HG02884 (cell line): Measurements from ENCODE around the gene RAE1.

Experiments used
- ATAC-seq: cut with Tn5 transposase; IDR thresholded peaks from one replicate; pipeline ENCODE4 v1.9.1; 2021; ENCODE audit warnings: mild to moderate bottlenecking, moderate library complexity; ENCODE audit not compliant: unreplicated experiment

Gene RAE1, protein sequence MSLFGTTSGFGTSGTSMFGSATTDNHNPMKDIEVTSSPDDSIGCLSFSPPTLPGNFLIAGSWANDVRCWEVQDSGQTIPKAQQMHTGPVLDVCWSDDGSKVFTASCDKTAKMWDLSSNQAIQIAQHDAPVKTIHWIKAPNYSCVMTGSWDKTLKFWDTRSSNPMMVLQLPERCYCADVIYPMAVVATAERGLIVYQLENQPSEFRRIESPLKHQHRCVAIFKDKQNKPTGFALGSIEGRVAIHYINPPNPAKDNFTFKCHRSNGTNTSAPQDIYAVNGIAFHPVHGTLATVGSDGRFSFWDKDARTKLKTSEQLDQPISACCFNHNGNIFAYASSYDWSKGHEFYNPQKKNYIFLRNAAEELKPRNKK

DNA sequence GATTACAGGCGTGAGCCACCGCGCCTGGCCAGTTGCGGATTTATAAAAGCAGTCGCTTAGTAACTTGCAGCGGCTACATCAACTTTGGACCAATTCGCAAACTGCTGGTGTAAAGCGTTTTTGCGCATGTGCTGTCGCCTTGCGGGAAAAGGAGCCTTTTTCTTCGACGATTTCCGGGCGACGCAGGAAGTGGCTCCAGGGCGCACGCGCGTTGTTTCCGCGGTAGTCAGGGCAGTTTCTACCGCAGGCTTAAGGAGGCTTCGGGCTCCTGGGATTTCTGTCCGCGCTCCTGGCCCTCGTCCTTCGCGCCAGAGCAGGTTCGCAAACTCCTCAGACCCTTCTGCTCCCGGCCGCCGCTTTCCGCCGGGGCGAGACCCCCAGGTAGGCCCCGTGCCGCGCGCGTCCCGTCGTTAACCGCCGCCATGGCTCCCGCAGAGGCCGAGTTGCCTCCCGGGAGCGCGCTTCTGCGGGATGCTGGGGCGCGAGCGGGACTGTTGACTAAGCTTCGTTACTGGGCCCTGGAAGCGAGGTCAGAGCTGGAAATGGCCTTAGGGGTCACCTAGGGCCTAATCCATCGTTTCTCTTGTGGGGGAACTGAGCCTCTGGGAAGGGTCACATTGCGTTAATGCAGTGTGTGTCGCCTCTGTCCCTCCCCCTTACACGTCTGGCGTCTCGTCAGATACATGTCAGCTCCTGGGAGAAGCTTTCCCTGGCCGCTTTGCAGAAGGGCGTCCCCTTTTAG, at the start of gene RAE1:
Gene RAE1 (plus strand): TSS at position 214 of the 742 bp plus-strand sequence. CDS start 2,784 bp downstream, outside the sequence.
- peak; percentile 70 for ATAC-seq

DNA sequence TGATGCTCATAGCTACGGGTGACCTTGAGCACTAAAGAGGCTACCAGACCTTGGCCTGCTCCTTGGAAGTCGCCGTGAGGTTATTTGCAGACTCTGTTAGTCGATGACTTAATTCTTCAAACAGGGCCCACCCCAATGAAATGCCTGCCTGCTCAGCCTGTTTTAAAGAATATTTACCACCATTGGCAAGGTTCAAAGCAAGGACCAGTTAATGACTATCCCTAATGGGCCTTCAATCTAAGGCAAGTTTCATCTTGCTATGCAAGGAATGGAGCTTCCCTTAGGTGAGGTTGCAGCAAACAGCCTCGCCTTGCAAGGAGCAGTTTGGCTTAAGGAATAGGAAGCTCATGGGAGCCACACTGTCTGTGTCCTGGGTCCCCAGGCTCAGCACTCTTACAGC, 44.3 kb upstream of the RAE1 start:
- ATAC-seq, result no peak

DNA sequence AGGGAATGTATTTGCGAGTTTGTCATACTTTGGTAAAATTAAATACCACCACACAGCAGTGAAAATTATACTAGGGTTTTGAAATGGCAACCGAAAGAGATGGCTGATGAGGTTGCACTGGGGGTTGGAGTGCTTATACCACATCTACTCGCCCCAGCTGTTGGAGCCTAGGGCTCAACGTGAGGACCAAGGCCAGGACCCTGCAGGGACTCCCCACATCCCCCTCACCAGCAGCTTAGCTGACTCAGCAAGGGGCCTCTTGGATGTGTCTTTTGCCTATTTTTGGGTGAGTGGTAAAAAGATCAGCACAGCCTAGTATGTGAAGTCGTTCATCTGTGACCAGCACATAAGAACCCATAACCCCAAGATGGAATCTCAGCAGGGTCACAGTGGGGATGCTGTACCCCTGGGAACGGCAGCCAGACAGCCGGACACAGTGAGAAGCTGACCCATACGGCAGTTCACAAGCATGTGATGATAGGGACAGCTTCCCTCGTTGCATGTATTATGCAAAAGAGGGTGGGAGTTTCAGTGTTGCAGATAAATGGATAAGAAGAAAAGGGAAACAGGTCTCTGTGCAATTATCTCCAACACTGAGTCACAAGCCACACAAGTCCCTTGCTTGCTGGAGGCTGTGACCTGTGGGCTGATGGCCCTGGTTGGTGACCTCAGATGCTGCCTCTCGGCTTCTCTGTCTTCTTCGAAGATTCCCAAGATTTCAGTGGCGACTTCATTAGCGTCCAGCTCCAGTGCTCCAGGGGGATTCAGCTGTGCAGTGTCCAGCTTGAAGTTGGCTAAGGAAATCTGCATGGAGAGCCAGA, 42.4 kb upstream of the RAE1 start:
- ATAC-seq, result no peak

DNA sequence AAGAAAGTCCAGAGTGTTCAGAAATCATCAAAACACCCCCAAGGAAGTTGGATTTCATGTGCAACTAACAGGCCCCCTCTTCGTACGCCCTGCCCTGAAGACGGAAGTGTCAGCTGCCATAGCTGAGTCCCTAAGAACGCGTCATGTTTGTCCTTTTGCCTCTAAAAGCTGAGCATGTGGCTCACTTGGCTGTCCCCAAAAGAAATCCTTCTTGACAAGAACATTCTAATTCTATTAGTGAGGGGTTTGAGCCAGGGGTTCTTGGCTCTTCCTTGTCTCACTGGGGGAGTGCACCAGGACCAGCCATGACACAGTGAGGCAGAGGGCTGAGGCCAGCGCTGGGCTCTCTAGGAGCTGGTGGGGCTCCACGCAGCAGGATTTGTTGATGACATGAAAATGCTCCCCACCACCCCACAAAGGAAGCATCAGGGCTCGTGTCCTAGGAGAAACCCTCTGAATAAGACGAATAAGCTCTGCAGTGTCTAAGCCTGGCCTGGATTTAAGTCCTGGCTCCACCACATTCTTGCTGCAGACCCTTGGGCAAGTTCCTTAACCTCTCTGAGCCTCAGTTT, 41.4 kb upstream of the RAE1 start:
- ATAC-seq, result no peak

DNA sequence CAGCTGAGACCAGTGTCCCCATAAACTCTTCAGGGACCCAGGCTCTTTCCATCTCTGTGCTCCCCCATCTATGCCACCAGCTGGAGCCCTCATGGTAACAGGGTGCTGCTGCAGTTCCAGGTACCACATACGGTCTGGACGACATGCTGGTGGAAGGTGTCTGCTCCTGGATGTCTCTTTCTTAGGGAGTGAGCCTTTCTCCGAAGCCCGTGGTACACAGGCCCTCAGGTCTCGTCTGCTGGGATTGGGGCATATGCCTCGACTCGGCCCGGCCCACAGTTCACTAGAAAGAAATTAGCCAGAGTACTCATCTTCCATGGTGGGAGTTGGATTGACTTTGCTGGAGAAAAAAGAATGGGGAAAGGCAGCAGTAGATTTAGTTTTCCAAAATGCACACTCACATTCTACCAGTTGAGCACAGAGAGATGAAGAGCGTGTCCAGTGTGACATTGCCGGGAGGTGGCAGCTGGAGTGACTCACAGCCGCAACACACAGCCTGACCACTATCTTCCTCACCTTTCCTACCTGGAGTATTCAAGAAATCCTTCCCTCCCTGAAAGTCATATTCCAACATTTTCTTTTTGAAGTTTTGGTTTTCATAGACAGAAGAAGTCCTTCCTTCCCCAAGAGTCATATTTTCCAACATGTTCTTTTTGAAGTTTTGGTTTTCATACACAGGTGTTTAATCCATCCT, 40.1 kb upstream of the RAE1 start:
- ATAC-seq, result no peak

DNA sequence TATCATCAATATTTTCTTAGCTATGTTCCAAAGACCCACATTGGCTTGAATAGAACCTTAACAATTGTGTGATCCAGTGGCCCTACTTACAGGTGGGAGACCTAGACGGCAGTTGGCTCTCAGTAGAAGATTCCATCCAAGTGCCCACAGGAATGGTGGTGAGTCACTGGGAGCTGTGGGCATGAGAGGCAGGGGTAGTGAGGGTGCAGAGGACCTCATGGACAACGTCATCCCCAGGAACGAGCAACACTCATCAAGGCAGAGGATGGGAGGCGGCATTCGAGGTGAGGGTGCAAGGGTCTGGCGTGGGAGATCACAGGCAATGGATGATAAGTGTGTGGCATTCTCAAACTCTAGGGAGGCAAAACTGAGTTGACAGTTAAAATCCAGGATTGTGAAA, 38.9 kb upstream of the RAE1 start:
- ATAC-seq, result no peak

DNA sequence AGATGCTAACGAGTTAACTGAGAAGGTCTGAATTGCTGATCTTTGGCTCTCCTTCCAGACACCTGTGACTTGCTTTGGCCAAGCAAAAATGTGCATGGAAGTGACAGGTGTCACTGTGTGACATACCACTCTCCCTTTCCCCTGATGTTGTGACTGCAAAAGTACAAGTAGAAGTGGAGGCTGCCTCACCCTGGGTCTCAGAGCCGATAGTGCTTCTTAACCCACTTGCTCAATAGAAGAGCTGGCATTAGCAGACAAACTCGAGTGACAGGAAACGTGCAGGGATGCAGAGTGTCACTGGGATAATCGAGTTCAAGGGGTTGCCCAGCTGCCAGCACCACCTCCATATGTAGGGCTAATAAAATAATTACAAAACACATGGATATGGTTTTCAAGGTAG, 37.8 kb upstream of the RAE1 start:
- no peak for ATAC-seq

DNA sequence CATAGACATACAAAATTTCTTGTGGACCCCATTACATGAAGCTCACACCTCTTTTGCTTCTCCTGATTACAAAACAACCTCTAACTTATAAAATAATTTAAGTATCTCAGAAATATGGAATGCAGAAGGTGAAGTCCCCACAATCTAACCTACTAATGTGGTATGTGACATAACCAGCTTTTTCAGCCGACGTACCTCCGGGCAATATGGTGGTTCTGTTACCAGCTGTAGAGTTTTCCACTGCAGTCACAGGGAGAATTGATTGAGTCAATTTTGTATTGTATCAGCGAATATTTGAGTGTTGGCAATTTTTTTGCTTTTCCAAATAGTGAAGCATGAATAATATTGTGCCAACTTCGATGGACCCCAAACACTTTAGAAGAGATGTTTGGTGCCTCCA, 37.1 kb upstream of the RAE1 start:
- no peak for ATAC-seq

DNA sequence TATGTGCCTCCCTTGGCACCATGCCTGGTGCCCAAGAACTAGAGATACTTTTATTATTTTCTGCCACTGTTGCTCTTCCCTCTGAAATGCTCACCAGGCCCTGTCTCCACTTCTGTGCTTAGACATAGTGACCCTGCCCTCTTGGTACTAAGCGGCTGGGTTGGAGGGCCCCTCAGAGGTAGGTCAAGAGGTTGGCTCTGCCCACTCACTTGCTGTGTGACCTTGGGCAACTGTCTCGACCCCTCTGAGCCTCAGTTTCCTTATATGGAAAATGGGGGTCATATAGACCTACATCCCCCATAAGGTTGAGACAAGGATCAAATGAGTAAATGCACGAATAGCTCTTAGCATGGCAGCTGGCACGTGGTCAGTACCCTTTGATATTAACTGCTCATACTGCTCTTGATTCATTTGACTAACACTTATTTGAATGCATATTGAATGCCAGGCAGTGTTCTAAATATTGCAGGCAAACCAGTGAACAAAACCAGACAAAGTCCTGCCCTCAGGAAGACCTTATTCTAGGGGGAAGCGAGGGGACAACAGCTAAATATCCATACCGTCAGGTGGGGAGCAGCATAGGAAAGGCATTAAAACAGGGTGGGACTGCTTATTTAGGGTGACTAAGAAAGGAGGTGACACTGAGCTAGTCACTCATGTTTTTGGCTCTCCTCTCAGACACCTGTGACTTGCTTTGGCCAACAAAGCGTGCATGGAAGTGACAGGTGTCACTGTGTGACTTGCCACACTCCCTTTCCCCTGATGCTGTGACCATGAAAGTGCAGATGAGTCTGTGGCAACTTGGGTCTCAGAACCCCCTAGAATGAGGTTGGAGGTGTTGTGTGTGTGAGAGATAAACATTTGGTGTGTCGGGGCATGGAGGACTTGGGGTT, 35.7 kb upstream of the RAE1 start:
- no peak for ATAC-seq

DNA sequence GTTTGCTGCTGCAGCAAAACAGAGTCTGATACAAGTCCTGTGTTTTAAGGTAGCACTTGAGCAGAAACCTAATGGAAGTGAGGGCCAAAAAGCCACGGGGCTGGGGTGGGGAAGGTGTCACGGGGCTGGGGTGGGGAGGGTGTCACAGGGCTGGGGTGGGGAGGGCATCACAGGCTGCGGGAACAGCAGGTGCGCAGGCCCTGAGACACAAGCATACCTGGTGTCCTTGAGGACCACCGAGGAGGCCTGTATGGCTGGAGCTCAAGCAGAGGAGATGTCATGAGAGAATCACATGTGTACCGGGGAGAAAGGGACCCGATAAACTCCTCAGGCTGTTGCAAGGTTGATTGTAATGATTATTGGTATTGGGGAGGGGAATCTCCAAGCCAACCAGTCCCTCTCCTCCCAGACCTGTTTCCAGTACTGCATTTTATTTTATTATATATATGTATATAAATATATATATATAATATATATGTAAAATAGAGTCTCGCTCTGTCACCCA, 35.0 kb upstream of the RAE1 start:
- no peak for ATAC-seq

DNA sequence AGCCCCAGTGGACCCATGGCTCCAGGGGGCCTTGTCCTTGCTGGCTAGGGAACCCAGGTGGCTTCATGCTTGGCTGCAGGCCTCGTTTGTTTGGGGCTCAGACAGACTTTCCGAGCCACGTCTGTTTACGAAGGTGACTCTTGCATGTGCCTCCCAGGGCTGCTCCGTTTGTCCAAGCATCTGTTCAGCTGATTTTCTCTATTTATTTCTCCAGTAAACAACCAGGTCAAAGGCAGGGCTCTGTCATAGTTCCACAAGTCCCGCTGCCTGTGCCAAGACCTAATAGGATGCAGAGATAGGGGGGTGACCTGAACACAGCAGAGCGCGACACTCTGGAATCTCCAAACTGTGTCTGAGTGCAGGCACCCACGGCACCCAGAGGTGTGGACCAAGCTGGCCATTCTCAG, 34.3 kb upstream of the RAE1 start:
- ATAC-seq, result no peak

DNA sequence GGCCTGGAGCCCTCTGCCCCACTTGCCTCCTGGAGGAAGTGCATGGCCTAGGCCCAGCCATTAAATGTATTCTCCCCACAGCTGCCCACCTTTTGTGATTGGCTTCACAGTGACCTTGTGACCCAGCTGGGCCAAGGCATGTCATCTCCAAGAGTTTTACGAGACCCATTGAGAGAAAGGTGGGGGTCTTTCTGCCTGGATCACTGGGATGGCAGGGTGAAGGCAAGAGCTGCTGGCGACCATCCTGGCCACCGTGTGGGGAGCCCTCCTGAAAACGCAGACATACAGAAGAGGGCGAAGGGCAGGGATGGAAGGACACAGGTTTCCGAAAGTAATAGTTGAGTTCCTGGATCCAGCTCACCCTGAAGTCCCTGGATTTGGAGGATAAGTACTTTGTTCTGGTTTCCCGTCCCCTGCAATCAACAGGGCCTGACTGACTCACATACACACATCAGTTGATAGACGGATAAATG, 33.7 kb upstream of the RAE1 start:
- no peak for ATAC-seq

DNA sequence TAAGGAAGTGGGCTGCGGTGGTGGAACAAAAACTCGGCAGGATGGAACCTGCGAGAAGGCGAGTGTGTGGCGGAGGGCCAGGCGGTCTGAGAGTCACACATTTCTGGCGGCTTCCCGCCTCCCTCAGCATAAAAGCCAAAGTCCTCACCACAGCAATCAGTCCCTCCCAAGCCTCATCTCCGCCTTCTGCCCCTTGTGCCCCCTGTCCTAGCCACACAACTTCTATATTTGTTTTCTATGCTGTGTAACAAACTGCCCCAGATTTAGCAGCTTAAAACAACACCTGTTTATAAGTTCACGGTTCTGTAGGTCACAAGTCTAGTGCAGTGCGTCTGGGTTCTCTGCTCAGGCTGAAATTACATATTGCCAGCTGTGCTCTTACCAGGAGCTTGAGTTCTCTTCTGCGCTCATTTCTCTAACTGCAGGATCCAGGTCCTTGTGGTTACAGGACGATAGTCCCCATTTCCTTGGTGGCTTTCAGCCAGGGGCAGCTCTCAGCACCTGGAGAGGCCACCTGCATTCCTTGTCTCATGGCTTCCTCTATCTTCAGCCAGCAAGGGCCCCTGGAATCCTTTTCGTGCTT, 33.2 kb upstream of the RAE1 start:
- ATAC-seq, result no peak

DNA sequence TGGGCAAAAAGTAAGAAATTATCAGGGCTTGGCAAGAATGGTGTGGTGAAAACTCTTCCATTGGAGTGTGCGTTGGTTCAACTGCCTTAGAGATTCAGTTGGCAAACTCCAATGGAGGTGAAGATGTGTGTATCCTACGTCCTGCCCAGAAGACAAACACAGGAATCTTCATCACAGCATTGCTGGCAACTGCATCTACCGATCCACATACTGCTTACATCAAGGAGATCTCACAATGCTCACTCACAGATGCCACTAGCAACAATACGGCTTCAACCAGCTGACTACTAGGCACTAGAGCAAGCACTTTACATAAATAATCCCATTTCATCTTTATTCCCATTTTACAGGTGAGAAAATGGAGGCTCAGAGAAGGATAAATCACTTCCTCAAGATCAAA, 31.5 kb upstream of the RAE1 start:
- ATAC-seq, result no peak

DNA sequence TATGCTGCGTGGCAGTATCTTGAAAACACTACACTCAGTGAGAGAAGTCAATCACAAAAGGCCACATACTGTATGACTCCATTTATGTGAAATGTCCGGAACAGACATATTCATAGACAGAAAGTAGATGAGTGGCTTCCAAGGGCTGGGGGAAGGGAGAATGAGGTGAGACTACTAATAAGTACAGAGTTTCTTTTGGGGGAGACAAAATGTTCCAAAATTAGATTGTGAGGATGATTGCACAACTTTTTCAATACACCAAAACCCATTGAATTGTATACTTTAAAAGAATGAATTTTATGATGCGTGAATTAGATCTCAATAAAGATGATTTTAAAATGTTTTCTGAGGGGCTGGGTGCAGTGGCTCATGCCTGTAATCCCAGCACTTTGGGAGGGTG, 30.7 kb upstream of the RAE1 start:
- no peak for ATAC-seq

DNA sequence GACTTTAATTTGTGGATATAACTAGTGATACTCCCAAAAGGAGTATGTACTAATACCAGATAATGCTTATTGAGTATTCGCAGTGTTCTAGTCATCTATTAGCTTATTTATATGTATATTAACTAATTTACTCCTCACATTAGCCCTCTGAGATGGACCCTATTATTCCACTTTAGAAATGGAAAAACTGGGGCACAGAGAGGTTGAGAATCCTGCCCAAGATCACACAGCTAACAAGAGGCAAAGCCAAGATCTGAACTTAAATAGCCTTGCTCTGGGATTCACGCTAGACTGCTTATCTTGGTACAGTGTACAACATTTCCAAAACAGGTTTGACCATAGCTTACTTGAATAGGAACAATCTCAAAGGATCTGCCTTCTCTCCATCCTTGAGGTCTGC, 29.9 kb upstream of the RAE1 start:
- ATAC-seq, result no peak

DNA sequence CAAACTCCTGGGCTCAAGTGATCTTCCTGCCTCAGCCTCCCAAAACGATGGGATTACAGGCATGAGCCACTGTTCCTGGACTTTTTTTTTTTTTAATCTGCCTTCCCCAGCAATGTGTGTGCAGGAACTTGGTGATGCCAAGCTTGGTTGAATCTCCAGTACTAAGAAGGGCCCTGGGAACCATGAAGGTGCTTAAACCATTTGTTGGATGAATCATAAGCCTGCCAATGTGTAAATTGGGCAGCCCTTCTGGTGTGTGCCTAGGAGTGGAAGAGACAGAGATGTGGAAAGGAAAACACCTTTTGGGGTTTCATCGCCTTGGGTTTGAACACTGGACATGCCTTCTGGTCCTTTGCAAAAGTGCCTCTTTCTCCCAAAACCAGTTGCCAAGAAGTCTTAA, 28.6 kb upstream of the RAE1 start:
- no peak for ATAC-seq

DNA sequence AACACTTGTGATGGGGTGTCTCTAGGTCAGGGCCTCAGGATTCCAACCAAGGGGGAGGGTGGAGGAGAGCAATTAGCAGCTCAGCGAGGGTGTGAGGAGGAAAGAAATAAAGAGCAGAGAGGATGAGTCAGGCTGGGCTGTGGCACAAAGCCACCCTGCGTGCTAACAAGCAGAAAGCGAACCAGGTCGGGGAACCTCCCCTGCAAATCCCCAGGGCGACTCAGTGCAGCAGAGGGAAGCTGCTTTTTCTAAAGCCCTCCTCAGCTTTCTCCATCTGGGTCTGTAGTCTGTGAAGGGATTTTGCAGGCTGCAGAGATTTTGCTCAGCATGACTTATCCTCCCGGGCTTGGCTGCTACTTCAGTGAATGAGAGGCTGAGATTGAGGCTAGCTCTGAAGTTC, 28.0 kb upstream of the RAE1 start:
- ATAC-seq, result no peak
